A673 (cell line): ENCODE measurements around the gene FNDC1. TPM values are rescaled to one million over a fixed set of nuclear protein-coding genes. Genes with fewer than 3 reads are reported as not detected.

Experiments used
- BruUV-seq: library from RNA; stranded (reverse); fragments of 400-500 nt; replicated peaks from 2 replicates; lab custom pipeline; 2021; lab: Mats Ljungman, UMichigan
- CTCF ChIA-PET: fragments of 300-600 bp; sonication (Branson Sonifier 250); formaldehyde crosslinking; loops from one replicate; lab custom pipeline; 2022; ENCODE audit warnings: antibody characterized with exemption; lab: Charles Lee
- POLR2A ChIA-PET: fragments of 300-600 bp; sonication (Branson Sonifier 250); formaldehyde crosslinking; loops from one replicate; lab custom pipeline; 2022; ENCODE audit warnings: antibody characterized with exemption; ENCODE audit not compliant: low non-redundant PET; lab: Charles Lee
- DNase-seq: peaks from one replicate; pipeline ENCODE4 v3.0.0-alpha.2; 2015; ENCODE audit warnings: low spot score
- H3K27ac ChIP-seq: fragments of 200-600 bp; sonication (generic); 2 replicates; pipeline ENCODE4 v1.5.1; 2016; ENCODE audit warnings: mixed run types, low read depth, mild to moderate bottlenecking, mixed read lengths, antibody characterized with exemption, low read length; ENCODE audit not compliant: poor library complexity, severe bottlenecking
- H3K27me3 ChIP-seq: fragments of 200-600 bp; sonication (generic); replicated peaks from 2 replicates; pipeline ENCODE4 v1.6.1; 2017; ENCODE audit warnings: mixed run types, low read depth, mild to moderate bottlenecking, mixed read lengths, antibody characterized with exemption, low read length; ENCODE audit not compliant: insufficient read depth, poor library complexity
- H3K36me3 ChIP-seq: fragments of 200-600 bp; sonication (generic); 2 replicates; pipeline ENCODE4 v1.6.1; 2016; ENCODE audit warnings: mixed run types, mild to moderate bottlenecking, mixed read lengths, antibody characterized with exemption, low read length; ENCODE audit not compliant: insufficient read depth, poor library complexity, severe bottlenecking
- H3K4me1 ChIP-seq: fragments of 200-600 bp; sonication (generic); 2 replicates; pipeline ENCODE4 v1.6.1; 2017; ENCODE audit warnings: mixed run types, mild to moderate bottlenecking, mixed read lengths, antibody characterized with exemption, low read length; ENCODE audit not compliant: insufficient read depth, poor library complexity, severe bottlenecking
- H3K4me3 ChIP-seq: fragments of 200-600 bp; sonication (generic); 2 replicates; pipeline ENCODE4 v1.5.1; 2016; ENCODE audit warnings: low read depth, mixed run types, mild to moderate bottlenecking, mixed read lengths, low read length; ENCODE audit not compliant: poor library complexity, severe bottlenecking
- H3K9me3 ChIP-seq: fragments of 200-600 bp; sonication (generic); 2 replicates; pipeline ENCODE4 v1.6.1; 2016; ENCODE audit warnings: mixed run types, low read depth, mild to moderate bottlenecking, mixed read lengths, antibody characterized with exemption, low read length; ENCODE audit not compliant: poor library complexity, severe bottlenecking
- EZH2 ChIP-seq: fragments of 200-600 bp; sonication (generic); IDR thresholded peaks from 2 replicates; pipeline ENCODE4 v1.6.1; 2017; ENCODE audit warnings: borderline replicate concordance, low read depth, mild to moderate bottlenecking, mixed read lengths, antibody characterized with exemption, low read length; ENCODE audit not compliant: poor library complexity, severe bottlenecking
- intact Hi-C: fragments of 100-400 bp; cut with micrococcal nuclease; formaldehyde crosslinking; loops from one replicate; pipeline ENCODE4 v1.10.0; 2022; ENCODE audit not compliant: unreplicated experiment
- total RNA-seq: library from RNA; stranded (reverse); gene quantifications from 2 replicates; pipeline ENCODE4 v1.2.3, GENCODE V29; 2021
- TF ChIP-seq, protein P1 (sequence below): fragments of 300-800, 200-600 bp; sonication (generic); conservative IDR thresholded peaks from 2 replicates; pipeline ENCODE4 v1.5.1; 2017; ENCODE audit warnings: low read depth, mild to moderate bottlenecking, antibody characterized with exemption, low read length, moderate library complexity, mixed read lengths

FNDC1 gene
- total RNA-seq, 1 experiment from 2014 or later, result not detected

DNA sequence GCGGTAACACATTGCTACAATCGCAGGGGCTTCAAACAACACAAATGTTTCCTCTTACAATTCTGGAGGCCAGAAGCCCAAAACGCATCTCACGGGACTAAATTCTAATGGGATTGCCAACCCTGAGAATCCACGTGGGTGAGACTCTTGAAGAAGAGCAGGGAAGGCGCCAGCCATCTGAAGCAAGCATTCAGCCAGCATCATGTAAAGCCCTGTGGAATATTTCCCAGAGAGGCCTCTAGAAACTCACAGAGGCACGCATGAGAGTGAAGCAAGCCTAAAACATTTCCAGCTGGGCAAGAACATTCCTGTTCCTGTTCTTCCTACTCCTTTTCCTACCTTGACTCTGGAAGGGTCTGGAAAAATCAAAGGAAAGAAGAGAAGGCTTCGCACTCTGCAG, 19.6 kb upstream of the FNDC1 start:
- BruUV-seq, result no TSS peak
- H3K4me1 ChIP-seq, result no peaks in the 10 kb centered on the region
- ChIA-PET CTCF (no interaction called here), POLR2A (no interaction called here)
- no peaks in the 10 kb centered on the region for H3K9me3 ChIP-seq
- TF ChIP-seq EZH2, result no peak
- TF ChIP-seq, protein P1, sequence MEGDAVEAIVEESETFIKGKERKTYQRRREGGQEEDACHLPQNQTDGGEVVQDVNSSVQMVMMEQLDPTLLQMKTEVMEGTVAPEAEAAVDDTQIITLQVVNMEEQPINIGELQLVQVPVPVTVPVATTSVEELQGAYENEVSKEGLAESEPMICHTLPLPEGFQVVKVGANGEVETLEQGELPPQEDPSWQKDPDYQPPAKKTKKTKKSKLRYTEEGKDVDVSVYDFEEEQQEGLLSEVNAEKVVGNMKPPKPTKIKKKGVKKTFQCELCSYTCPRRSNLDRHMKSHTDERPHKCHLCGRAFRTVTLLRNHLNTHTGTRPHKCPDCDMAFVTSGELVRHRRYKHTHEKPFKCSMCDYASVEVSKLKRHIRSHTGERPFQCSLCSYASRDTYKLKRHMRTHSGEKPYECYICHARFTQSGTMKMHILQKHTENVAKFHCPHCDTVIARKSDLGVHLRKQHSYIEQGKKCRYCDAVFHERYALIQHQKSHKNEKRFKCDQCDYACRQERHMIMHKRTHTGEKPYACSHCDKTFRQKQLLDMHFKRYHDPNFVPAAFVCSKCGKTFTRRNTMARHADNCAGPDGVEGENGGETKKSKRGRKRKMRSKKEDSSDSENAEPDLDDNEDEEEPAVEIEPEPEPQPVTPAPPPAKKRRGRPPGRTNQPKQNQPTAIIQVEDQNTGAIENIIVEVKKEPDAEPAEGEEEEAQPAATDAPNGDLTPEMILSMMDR, result no peak
- no peak overlapping the region for H3K27ac ChIP-seq
- intact Hi-C loops, result no loop called here
- no peaks in the 10 kb centered on the region for H3K36me3 ChIP-seq
- H3K27me3 ChIP-seq, result no peaks in the 10 kb centered on the region
- H3K4me3 ChIP-seq, result no peak overlapping the region
- DNase-seq, result no peak

DNA sequence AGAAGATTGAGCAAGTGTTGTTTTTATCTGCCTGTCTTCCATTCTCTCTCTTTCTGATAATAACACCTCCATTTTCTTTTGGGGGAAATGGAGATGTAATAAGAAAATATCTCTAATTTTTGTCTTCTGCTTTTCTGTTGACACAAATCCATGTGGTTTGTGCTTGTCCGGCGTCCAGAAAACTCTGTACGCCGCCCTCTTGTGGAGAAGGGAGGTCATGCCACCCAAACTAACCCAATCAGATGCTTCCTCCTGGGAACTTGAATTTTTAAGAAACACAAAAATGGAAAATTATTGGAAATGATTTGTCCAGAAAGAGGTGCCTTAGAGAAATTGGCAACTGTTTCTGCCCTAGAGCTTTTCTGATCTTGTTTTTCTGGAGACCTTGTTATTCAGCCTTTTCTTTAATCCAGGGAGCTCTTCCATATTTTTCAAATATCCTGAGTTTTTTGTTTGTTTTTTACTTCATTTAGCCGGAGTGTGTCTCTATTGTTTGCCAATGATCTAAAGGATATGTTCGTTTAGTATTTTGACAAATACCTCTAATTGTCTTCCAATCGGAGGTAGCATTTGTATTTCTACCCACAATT, 17.8 kb upstream of the FNDC1 start:
- ChIA-PET CTCF (no interaction called here), POLR2A (no interaction called here)
- no TSS peak for BruUV-seq
- TF ChIP-seq, protein P1, result peak; percentile 88
- no peak for TF ChIP-seq EZH2
- DNase-seq, result peak; percentile 61
- intact Hi-C loops, result no loop called here
- Histone ChIP-seq H3K36me3 (no peaks in the 10 kb centered on the region), H3K4me1 (no peaks in the 10 kb centered on the region), H3K27me3 (no peaks in the 10 kb centered on the region), H3K9me3 (peaks cover 8% of the 10 kb centered on the region), H3K27ac (no peak overlapping the region), H3K4me3 (no peak overlapping the region)

GRCh38 chr6:159152041-159152440, 17.2 kb upstream of the FNDC1 start:
- DNase-seq, result no peak
- no peak overlapping the region for H3K4me3 ChIP-seq
- peaks cover 8% of the 10 kb centered on the region for H3K9me3 ChIP-seq
- no peaks in the 10 kb centered on the region for H3K4me1 ChIP-seq
- TF ChIP-seq, protein P1, result no peak
- TF ChIP-seq EZH2, result no peak
- ChIA-PET CTCF (no interaction called here), POLR2A (no interaction called here)
- intact Hi-C loops, result no loop called here
- BruUV-seq, result no TSS peak
- no peak overlapping the region for H3K27ac ChIP-seq
- no peaks in the 10 kb centered on the region for H3K27me3 ChIP-seq
- no peaks in the 10 kb centered on the region for H3K36me3 ChIP-seq
